NT2/D1 (cell line): Measurements from ENCODE around the gene BAZ2B.

Experiments used
- SUZ12 ChIP-seq: IDR thresholded peaks from 2 replicates; pipeline ENCODE4 v1.6.1; 2011; ENCODE audit not compliant: insufficient read length, insufficient read depth; ENCODE audit errors: extremely low read depth
- YY1 ChIP-seq: IDR thresholded peaks from 2 replicates; pipeline ENCODE4 v1.6.1; 2011; ENCODE audit not compliant: insufficient read length, insufficient read depth
- ZNF274 ChIP-seq: IDR thresholded peaks from 2 replicates; pipeline ENCODE4 v1.6.1; 2011; ENCODE audit warnings: mild to moderate bottlenecking, low read depth, low read length

DNA sequence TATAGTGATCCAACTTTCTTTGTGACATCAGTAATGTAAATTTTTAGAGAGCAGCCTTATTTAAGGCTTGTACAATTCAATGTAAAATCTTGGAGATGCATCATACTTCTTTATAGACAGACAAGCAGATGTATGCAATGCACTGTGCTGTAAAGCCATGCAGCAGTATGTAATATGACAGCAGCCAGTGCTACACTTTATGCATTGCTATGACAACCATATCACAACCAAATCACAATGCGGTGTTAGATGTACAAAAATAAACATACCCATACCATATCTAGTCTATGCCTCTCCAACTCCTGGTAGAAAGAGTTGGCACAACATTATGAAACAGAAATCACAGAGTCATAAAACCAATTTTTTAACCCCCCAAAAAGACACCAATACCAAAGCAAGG lies 219.5 kb downstream of the BAZ2B start:
- TF ChIP-seq ZNF274, result no peak
- no peak for TF ChIP-seq YY1
- TF ChIP-seq SUZ12, result no peak
